ENCODE measurements around the gene JAM2. TPM values are rescaled to one million over a fixed set of nuclear protein-coding genes. Genes with fewer than 3 reads are reported as not detected.

JAM2 gene
- polyA plus RNA-seq, 2 of the 4 experiments (the other 2 are of a cell fraction): 0.01 TPM

DNA sequence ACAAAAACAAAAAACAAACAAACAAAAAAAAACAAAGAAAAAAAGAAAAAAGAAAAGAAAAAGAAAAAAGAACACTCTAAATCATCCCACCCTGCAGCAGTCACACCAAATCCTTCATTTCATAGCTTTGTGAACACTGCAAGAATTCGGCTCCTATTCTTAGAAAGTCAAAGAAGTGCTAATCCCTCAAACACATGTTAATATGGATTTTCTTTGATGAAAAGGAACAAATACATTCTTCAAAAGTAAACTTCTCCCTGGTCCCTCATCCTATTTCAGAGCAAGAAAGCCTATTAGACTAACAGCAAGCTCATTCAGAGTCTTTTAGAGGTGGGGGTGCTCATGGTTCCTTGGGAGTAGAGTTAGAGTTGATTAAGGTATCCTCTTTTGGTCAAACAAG, 24.6 kb upstream of the JAM2 start (continued):
- TF ChIP-seq MAFK (IDR thresholded peaks at IDR 0.05; ENCODE audit: partially characterized antibody): no peak
- TF ChIP-seq ESRRA (IDR thresholded peaks at IDR 0.05; ENCODE audit: borderline replicate concordance, low read length): no peak
- TF ChIP-seq, protein P1, sequence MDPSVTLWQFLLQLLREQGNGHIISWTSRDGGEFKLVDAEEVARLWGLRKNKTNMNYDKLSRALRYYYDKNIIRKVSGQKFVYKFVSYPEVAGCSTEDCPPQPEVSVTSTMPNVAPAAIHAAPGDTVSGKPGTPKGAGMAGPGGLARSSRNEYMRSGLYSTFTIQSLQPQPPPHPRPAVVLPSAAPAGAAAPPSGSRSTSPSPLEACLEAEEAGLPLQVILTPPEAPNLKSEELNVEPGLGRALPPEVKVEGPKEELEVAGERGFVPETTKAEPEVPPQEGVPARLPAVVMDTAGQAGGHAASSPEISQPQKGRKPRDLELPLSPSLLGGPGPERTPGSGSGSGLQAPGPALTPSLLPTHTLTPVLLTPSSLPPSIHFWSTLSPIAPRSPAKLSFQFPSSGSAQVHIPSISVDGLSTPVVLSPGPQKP (IDR thresholded peaks at IDR 0.05; ENCODE audit: low read depth, low read length): no peak

GRCh38 chr21:25615880-25616279, 23.2 kb upstream of the JAM2 start:
- POLR2A ChIA-PET: no interaction called here
- Histone ChIP-seq H3K4me3 (no peak overlapping the region), H3K4me1 (no peaks in the 10 kb centered on the region), H3K9me3 (no peaks in the 10 kb centered on the region), H3K27ac (no peak overlapping the region), H3K4me2 (no peak overlapping the region)
- 3% methylated on average over 3 of the region's 3 CpGs for WGBS (ENCODE audit: missing lambda C conversion rate)
- no peak for TF ChIP-seq HOXB5 (CRISPR knock-in tag; IDR thresholded peaks at IDR 0.05)
- no peak for TF ChIP-seq CHD4 (IDR thresholded peaks at IDR 0.05; ENCODE audit: borderline replicate concordance)
- no peak for TF ChIP-seq ZFP36 (IDR thresholded peaks at IDR 0.05; ENCODE audit: borderline replicate concordance, partially characterized antibody)
- no peak for TF ChIP-seq ATOH8 (CRISPR knock-in tag; IDR thresholded peaks at IDR 0.05; ENCODE audit: low read depth)
- TF ChIP-seq EP300 (IDR thresholded peaks at IDR 0.05): no peak
- TF ChIP-seq FOSL2 (IDR thresholded peaks at IDR 0.05): no peak
- no peak for TF ChIP-seq FOSL2 (CRISPR knock-in tag; IDR thresholded peaks at IDR 0.05)
- no peak for TF ChIP-seq HOXA7 (CRISPR knock-in tag; IDR thresholded peaks at IDR 0.05)
- TF ChIP-seq REST (IDR thresholded peaks at IDR 0.05): no peak
- no peak for TF ChIP-seq RFX5 (IDR thresholded peaks at IDR 0.05)
- TF ChIP-seq ZC3H11A (IDR thresholded peaks at IDR 0.05): no peak
- no peak for TF ChIP-seq CEBPB (IDR thresholded peaks at IDR 0.05)
- TF ChIP-seq HEYL (CRISPR knock-in tag; IDR thresholded peaks at IDR 0.05): no peak
- TF ChIP-seq MYC (IDR thresholded peaks at IDR 0.05; ENCODE audit: borderline replicate concordance, low read length): no peak
- no peak for TF ChIP-seq POLR2A (IDR thresholded peaks at IDR 0.05; ENCODE audit: low read length)
- no peak for FAIRE-seq
- ATAC-seq: no peak
- CTCF ChIA-PET: no interaction called here
- DNase-seq (ENCODE audit: low read depth in 1 of 2, low spot score in 1 of 2): no peak

DNA sequence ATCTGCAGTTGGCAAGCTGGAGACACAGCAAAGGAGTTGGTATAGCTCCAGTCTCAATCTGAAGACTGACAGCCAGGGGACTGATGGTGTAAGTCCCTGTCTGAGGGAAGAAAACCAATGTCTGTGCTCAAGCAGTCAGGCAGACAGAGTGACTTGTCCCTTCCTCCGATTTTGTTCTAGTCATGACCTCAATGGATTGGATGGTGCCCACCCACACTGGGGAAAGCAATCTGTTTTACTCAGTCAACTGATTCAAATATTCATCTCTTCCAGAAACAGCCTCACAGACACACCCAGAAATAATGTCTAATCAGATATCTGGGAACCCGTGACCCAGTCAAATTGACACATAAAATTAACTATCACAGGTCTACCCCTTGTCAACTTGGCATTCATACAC, 19.9 kb upstream of the JAM2 start:
- H3K27ac ChIP-seq: no peak overlapping the region
- CTCF ChIA-PET: no interaction called here
- no peaks in the 10 kb centered on the region for H3K4me1 ChIP-seq
- no peak overlapping the region for H3K4me3 ChIP-seq
- 45% methylated on average over 2 of the region's 2 CpGs for WGBS (ENCODE audit: missing lambda C conversion rate)
- no peak overlapping the region for H3K4me2 ChIP-seq
- H3K9me3 ChIP-seq: no peaks in the 10 kb centered on the region
- POLR2A ChIA-PET: no interaction called here
- ATAC-seq (no peak), FAIRE-seq (no peak), DNase-seq (ENCODE audit: low read depth in 1 of 2, low spot score in 1 of 2) (no peak)
- TF ChIP-seq RAD21 (conservative IDR thresholded peaks at IDR 0.05 in 1 of 2, IDR thresholded peaks at IDR 0.05 in 1 of 2) (no peak), ZNF302 (CRISPR knock-in tag; IDR thresholded peaks at IDR 0.05) (no peak), FOXS1 (CRISPR knock-in tag; IDR thresholded peaks at IDR 0.05) (no peak), HMGXB4 (CRISPR knock-in tag; IDR thresholded peaks at IDR 0.05; ENCODE audit: borderline replicate concordance) (no peak), HDAC2 (IDR thresholded peaks at IDR 0.05) (no peak), RFX5 (IDR thresholded peaks at IDR 0.05) (no peak), RNF2 (IDR thresholded peaks at IDR 0.05; ENCODE audit: borderline replicate concordance, low read depth) (no peak), CBX8 (IDR thresholded peaks at IDR 0.05) (no peak), HOXA7 (CRISPR knock-in tag; IDR thresholded peaks at IDR 0.05) (no peak), MAZ (IDR thresholded peaks at IDR 0.05; ENCODE audit: borderline replicate concordance, low read depth, low read length) (no peak), POLR2AphosphoS2 (conservative IDR thresholded peaks at IDR 0.05; ENCODE audit: low read length) (no peak), KDM5A (IDR thresholded peaks at IDR 0.05) (no peak)
- TF ChIP-seq, protein P2, sequence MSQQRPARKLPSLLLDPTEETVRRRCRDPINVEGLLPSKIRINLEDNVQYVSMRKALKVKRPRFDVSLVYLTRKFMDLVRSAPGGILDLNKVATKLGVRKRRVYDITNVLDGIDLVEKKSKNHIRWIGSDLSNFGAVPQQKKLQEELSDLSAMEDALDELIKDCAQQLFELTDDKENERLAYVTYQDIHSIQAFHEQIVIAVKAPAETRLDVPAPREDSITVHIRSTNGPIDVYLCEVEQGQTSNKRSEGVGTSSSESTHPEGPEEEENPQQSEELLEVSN (IDR thresholded peaks at IDR 0.05; ENCODE audit: borderline replicate concordance, low read depth): no peak
- TF ChIP-seq, protein P3, sequence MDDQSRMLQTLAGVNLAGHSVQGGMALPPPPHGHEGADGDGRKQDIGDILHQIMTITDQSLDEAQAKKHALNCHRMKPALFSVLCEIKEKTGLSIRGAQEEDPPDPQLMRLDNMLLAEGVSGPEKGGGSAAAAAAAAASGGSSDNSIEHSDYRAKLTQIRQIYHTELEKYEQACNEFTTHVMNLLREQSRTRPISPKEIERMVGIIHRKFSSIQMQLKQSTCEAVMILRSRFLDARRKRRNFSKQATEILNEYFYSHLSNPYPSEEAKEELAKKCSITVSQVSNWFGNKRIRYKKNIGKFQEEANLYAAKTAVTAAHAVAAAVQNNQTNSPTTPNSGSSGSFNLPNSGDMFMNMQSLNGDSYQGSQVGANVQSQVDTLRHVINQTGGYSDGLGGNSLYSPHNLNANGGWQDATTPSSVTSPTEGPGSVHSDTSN (IDR thresholded peaks at IDR 0.05): no peak
